Measurements from ENCODE around the gene FGB.

FGB gene

DNA sequence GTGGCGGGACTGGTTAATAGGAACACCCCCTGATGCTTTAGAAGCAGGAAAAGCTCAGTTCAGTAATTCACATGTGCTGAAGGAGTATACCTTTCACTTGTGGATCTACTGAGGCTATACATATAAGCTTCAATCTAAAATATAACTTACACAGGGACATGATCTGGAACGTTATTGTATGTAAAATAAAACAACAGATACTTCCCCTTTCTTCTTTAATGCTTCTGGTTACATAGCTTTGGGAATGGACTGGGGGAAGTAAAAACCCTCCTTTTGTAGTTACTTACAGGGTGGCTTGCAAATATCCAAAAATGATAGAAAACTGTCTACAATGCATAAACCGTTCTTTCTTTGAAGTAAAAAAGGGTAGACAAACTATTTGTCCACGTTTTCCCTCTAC, 47.8 kb downstream of the FGB start:
- H3K27ac ChIP-seq (ENCODE audit: low read length): no peak overlapping the region
- WGBS (ENCODE audit: insufficient coverage, insufficient read length): no CpG with 5 or more reads among the region's 4 CpGs
- no peaks in the 10 kb centered on the region for H3K27me3 ChIP-seq (ENCODE audit: control insufficient read depth, insufficient read depth, low read length)
- no peak for DNase-seq (ENCODE audit: low read depth, low spot score)
- no peak overlapping the region for H3K4me3 ChIP-seq (ENCODE audit: low read length)
- no peaks in the 10 kb centered on the region for H3K9me3 ChIP-seq (ENCODE audit: control insufficient read depth, insufficient read depth, low read length)
- H3K36me3 ChIP-seq (ENCODE audit: control insufficient read depth, insufficient read depth, low read length): no peaks in the 10 kb centered on the region
- no peaks in the 10 kb centered on the region for H3K4me1 ChIP-seq (ENCODE audit: control insufficient read depth, insufficient read depth, low read length)

GRCh38 chr4:154611833-154612232, 49.0 kb downstream of the FGB start:
- H3K36me3 ChIP-seq (ENCODE audit: control insufficient read depth, insufficient read depth, low read length): no peaks in the 10 kb centered on the region
- no peaks in the 10 kb centered on the region for H3K27me3 ChIP-seq (ENCODE audit: control insufficient read depth, insufficient read depth, low read length)
- DNase-seq (ENCODE audit: low read depth, low spot score): no peak
- no peak overlapping the region for H3K27ac ChIP-seq (ENCODE audit: low read length)
- H3K4me1 ChIP-seq (ENCODE audit: control insufficient read depth, insufficient read depth, low read length): no peaks in the 10 kb centered on the region
- no peak overlapping the region for H3K4me3 ChIP-seq (ENCODE audit: low read length)
- WGBS (ENCODE audit: insufficient coverage, insufficient read length): no CpG with 5 or more reads among the region's 1 CpG
- H3K9me3 ChIP-seq (ENCODE audit: control insufficient read depth, insufficient read depth, low read length): no peaks in the 10 kb centered on the region

GRCh38 chr4:154612472-154613414, 49.9 kb downstream of the FGB start, which contains the start of gene FGG:
Gene FGG (minus strand): TSS chr4:154612656. CDS start chr4:154612609, 47 bp downstream.
- Histone ChIP-seq H3K4me3 (ENCODE audit: low read length) (no peak within 1 kb of the TSS), H3K27ac (ENCODE audit: low read length) (no peak within 1 kb of the TSS), H3K27me3 (ENCODE audit: control insufficient read depth, insufficient read depth, low read length) (no peaks in the 10 kb centered on the region), H3K4me1 (ENCODE audit: control insufficient read depth, insufficient read depth, low read length) (no peaks in the 10 kb centered on the region), H3K36me3 (ENCODE audit: control insufficient read depth, insufficient read depth, low read length) (no peaks in the 10 kb centered on the region), H3K9me3 (ENCODE audit: control insufficient read depth, insufficient read depth, low read length) (no peaks in the 10 kb centered on the region)
- no CpG with 5 or more reads among the region's 7 CpGs for WGBS (ENCODE audit: insufficient coverage, insufficient read length)
- no peak for DNase-seq (ENCODE audit: low read depth, low spot score)

- H3K27me3 ChIP-seq (ENCODE audit: control insufficient read depth, insufficient read depth, low read length): no peaks in the 10 kb centered on the region
- no peak overlapping the region for H3K4me3 ChIP-seq (ENCODE audit: low read length)
- no peaks in the 10 kb centered on the region for H3K9me3 ChIP-seq (ENCODE audit: control insufficient read depth, insufficient read depth, low read length)
- no peak for DNase-seq (ENCODE audit: low read depth, low spot score)
- H3K4me1 ChIP-seq (ENCODE audit: control insufficient read depth, insufficient read depth, low read length): no peaks in the 10 kb centered on the region
- no peaks in the 10 kb centered on the region for H3K36me3 ChIP-seq (ENCODE audit: control insufficient read depth, insufficient read depth, low read length)
- H3K27ac ChIP-seq (ENCODE audit: low read length): no peak overlapping the region
These were observed 51.5 kb downstream of the FGB start for GRCh38 chr4:154614306-154614705.

- DNase-seq (ENCODE audit: low read depth, low spot score): no peak
- Histone ChIP-seq H3K27me3 (ENCODE audit: control insufficient read depth, insufficient read depth, low read length) (no peaks in the 10 kb centered on the region), H3K36me3 (ENCODE audit: control insufficient read depth, insufficient read depth, low read length) (no peaks in the 10 kb centered on the region), H3K9me3 (ENCODE audit: control insufficient read depth, insufficient read depth, low read length) (no peaks in the 10 kb centered on the region), H3K4me3 (ENCODE audit: low read length) (no peak overlapping the region), H3K27ac (ENCODE audit: low read length) (no peak overlapping the region), H3K4me1 (ENCODE audit: control insufficient read depth, insufficient read depth, low read length) (no peaks in the 10 kb centered on the region)
- WGBS (ENCODE audit: insufficient coverage, insufficient read length): no CpG with 5 or more reads among the region's 1 CpG
These were observed 52.4 kb downstream of the FGB start for GRCh38 chr4:154615211-154615610.

GRCh38 chr4:154616287-154616686, 53.5 kb downstream of the FGB start:
- no CpG with 5 or more reads among the region's 4 CpGs for WGBS (ENCODE audit: insufficient coverage, insufficient read length)

GRCh38 chr4:154616731-154617130, 53.9 kb downstream of the FGB start:
- Histone ChIP-seq H3K27me3 (ENCODE audit: control insufficient read depth, insufficient read depth, low read length) (no peaks in the 10 kb centered on the region), H3K36me3 (ENCODE audit: control insufficient read depth, insufficient read depth, low read length) (no peaks in the 10 kb centered on the region), H3K27ac (ENCODE audit: low read length) (no peak overlapping the region), H3K9me3 (ENCODE audit: control insufficient read depth, insufficient read depth, low read length) (no peaks in the 10 kb centered on the region), H3K4me1 (ENCODE audit: control insufficient read depth, insufficient read depth, low read length) (no peaks in the 10 kb centered on the region), H3K4me3 (ENCODE audit: low read length) (no peak overlapping the region)
- WGBS (ENCODE audit: insufficient coverage, insufficient read length): no CpG with 5 or more reads among the region's 2 CpGs
- DNase-seq (ENCODE audit: low read depth, low spot score): no peak

More at GRCh38 chr4:154616287-154616686, 53.5 kb downstream of the FGB start:
- DNase-seq (ENCODE audit: low read depth, low spot score): no peak
- Histone ChIP-seq H3K27ac (ENCODE audit: low read length) (no peak overlapping the region), H3K9me3 (ENCODE audit: control insufficient read depth, insufficient read depth, low read length) (no peaks in the 10 kb centered on the region), H3K4me1 (ENCODE audit: control insufficient read depth, insufficient read depth, low read length) (no peaks in the 10 kb centered on the region), H3K4me3 (ENCODE audit: low read length) (no peak overlapping the region), H3K36me3 (ENCODE audit: control insufficient read depth, insufficient read depth, low read length) (no peaks in the 10 kb centered on the region), H3K27me3 (ENCODE audit: control insufficient read depth, insufficient read depth, low read length) (no peaks in the 10 kb centered on the region)

DNA sequence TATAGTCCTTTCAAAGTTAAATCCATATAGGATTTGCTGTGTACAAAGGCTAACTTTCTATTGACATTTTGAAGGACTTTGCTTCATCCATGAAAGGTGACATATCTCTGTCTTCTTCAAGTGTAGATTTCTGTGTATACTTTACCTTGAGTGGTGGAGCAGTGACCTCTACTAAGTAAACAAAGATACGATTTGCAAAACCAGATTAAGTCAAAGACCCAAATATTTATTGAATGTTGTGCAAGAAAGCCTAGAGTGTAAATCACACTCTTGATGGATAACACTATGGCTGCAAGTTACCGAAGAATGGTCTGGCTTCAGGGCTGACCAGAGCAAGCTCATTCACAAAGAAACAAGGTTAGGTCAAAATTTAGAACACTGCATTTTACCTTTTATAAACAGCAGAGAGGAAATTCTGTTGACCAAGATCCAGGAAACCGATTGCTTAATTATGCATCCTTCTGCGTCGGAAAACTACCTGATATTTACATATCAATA, 55.1 kb downstream of the FGB start:
- no peak overlapping the region for H3K27ac ChIP-seq (ENCODE audit: low read length)
- no peak for DNase-seq (ENCODE audit: low read depth, low spot score)
- H3K4me1 ChIP-seq (ENCODE audit: control insufficient read depth, insufficient read depth, low read length): no peaks in the 10 kb centered on the region
- no peaks in the 10 kb centered on the region for H3K9me3 ChIP-seq (ENCODE audit: control insufficient read depth, insufficient read depth, low read length)
- no CpG with 5 or more reads among the region's 5 CpGs for WGBS (ENCODE audit: insufficient coverage, insufficient read length)
- no peaks in the 10 kb centered on the region for H3K36me3 ChIP-seq (ENCODE audit: control insufficient read depth, insufficient read depth, low read length)
- H3K27me3 ChIP-seq (ENCODE audit: control insufficient read depth, insufficient read depth, low read length): no peaks in the 10 kb centered on the region
- no peak overlapping the region for H3K4me3 ChIP-seq (ENCODE audit: low read length)

- H3K27ac ChIP-seq (ENCODE audit: low read length): no peak overlapping the region
- peak; percentile 52 for DNase-seq (ENCODE audit: low read depth, low spot score)
- WGBS (ENCODE audit: insufficient coverage, insufficient read length): no CpG with 5 or more reads among the region's 4 CpGs
- H3K9me3 ChIP-seq (ENCODE audit: control insufficient read depth, insufficient read depth, low read length): no peaks in the 10 kb centered on the region
- no peaks in the 10 kb centered on the region for H3K27me3 ChIP-seq (ENCODE audit: control insufficient read depth, insufficient read depth, low read length)
- H3K4me3 ChIP-seq (ENCODE audit: low read length): no peak overlapping the region
- H3K36me3 ChIP-seq (ENCODE audit: control insufficient read depth, insufficient read depth, low read length): no peaks in the 10 kb centered on the region
- no peaks in the 10 kb centered on the region for H3K4me1 ChIP-seq (ENCODE audit: control insufficient read depth, insufficient read depth, low read length)
These were observed 56.0 kb downstream of the FGB start for GRCh38 chr4:154618708-154619315.

DNA sequence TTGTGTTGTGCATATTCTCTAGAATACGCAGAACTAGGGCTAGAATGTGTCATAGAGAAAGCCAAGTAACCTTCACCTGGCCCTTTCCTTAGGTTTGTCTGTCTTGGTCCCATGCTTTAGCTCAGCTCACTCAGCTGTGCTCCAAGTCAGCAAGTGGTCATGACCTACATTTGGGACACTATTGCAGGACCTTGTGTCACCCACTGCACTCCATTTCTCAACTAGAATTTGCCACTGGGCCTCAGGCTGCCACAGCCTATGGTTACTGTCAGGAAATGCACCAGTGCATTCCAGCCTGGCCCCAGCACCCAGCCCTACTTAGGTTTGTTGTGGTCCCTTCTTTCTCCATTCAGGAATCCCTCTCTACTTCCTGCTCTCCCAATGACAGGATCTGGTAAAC, 57.3 kb downstream of the FGB start:
- DNase-seq (ENCODE audit: low read depth, low spot score): no peak
- Histone ChIP-seq H3K4me1 (ENCODE audit: control insufficient read depth, insufficient read depth, low read length) (no peaks in the 10 kb centered on the region), H3K27ac (ENCODE audit: low read length) (no peak overlapping the region), H3K9me3 (ENCODE audit: control insufficient read depth, insufficient read depth, low read length) (no peaks in the 10 kb centered on the region), H3K27me3 (ENCODE audit: control insufficient read depth, insufficient read depth, low read length) (no peaks in the 10 kb centered on the region), H3K4me3 (ENCODE audit: low read length) (no peak overlapping the region), H3K36me3 (ENCODE audit: control insufficient read depth, insufficient read depth, low read length) (no peaks in the 10 kb centered on the region)
- WGBS (ENCODE audit: insufficient coverage, insufficient read length): no CpG with 5 or more reads among the region's 1 CpG
